Measurements from ENCODE around the gene ENOPH1.

ENOPH1 gene

GRCh38 chr4:82428969-82429727 lies 1.2 kb upstream of the ENOPH1 start:
- DNase-seq: peak; percentile 88 to 99

DNA sequence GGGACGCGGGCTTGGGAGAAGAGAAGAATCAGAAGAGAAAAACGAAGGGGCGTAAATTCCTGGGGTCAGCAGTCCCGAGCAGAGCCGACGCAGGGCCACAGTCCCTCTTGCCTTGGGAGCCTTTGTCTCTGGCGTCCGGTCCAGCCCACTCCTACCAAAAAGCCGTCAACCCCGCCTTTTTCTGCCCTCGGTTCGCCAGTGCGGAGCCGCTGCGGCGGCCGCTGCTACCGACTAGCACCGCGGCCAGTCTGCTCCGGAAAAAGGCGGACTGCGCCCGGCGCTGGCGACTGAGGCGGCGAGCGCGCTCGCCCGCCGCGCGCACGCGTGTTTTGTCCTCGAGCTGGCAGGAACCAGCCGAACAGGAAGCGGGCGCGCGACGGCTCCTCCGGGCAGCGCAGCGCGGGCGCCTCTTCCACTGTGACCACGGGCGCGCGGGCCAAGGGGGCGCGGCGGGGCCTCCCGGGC lies 630 bp upstream of the ENOPH1 start:
- DNase-seq: no peak

DNA sequence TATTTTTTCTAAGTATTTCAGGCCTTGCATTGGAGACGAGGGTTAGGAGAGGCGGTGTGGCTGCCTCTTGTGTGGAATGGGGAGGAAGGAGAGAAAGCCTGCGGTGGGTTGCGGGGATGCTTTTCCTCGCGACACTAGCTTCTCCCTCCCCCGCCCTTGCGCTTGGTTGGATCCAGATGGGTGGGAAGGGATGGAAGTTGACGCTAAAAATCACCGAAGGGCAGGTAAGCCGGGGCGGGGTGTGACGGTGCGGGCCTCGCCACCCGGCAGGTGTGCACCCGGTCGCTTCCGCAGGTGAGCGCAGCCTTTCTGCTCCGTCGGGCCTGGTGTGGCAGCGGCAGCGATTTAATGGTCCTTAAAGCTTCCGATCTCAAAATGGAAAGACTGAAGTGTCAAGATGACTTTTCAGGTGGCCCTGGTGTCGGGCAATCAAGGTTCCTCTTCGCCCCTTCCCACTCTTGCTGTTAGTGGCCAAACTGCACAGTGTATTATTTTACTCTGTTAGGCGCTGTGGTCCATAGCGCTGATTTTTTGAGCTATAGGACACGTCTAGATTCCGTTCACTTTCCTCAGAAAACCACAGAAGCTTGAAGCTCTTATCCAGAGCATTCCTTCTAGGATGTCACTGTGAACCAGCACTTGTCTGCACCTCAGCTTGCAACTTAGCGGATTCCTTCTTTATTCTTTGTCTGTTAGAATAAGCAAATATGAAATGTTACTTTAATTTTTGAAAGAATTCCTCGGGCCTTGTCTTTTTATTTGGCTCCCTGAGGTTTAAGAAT lies 765 bp downstream of the ENOPH1 start:
- DNase-seq: no peak

- no peak for DNase-seq
Measured at GRCh38 chr4:82431831-82432230, 1.4 kb downstream of the ENOPH1 start.

GRCh38 chr4:82432596-82432995 lies 2.2 kb downstream of the ENOPH1 start:
- no peak for DNase-seq

GRCh38 chr4:82433791-82434190 lies 3.4 kb downstream of the ENOPH1 start:
- no peak for DNase-seq

GRCh38 chr4:82434949-82435348 lies 4.6 kb downstream of the ENOPH1 start:
- DNase-seq: no peak

- DNase-seq: no peak
Measured at GRCh38 chr4:82436130-82436529, 5.7 kb downstream of the ENOPH1 start.

- no peak for DNase-seq
Measured at GRCh38 chr4:82436780-82437179, 6.4 kb downstream of the ENOPH1 start.

DNA sequence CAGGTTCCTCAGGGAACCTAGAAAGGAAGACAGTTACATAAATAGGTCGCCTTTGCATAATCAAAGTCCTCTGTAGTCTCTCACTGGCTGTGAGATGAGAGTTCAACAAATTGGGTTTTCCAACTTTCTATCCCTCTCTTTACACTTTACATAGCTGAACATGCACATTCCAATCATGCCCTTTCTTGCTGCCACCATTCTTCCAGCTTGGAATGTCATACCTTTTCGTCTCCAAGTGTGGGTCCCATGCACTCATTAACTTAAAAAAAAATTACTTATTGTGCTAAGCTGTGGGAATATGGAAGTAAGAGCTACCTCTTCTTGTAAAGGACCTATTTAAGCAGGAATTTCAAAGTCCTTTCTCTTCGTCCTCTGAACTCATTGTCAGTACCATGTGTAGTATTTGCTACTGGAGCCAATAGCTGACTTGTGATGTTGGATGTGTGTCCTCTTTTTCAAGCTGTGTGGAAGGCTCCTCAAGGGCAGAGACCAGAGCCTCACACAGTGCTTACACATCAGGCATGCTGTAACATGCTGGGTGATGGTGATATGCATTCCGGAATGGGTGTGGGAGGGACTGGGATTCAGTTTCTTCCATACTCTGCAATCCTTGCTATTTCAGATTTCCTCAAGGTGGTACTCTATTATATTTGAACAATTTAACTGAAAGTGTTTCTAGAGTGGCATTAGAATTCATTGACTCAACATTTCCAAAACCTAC lies 7.1 kb downstream of the ENOPH1 start:
- DNase-seq: no peak

DNA sequence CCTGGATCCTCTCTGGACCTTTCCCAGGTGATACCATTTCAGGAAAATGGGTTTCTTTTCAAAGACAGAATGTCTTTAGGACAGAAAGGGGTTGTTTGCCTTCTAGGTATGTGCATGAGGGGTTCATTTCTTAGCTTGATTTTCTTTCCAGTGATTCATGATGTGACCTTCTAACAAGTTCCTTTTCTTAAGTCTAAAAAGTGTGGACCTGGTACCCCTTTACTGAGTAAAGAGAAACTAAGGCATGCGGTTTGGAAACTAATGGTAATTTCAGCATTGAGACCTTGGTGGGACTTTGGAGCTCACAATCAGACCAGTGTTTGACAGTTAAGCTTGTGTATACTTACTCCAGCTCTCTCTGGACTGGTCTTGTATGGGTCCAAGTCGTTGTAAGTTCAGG lies 8.7 kb downstream of the ENOPH1 start:
- DNase-seq: no peak

DNA sequence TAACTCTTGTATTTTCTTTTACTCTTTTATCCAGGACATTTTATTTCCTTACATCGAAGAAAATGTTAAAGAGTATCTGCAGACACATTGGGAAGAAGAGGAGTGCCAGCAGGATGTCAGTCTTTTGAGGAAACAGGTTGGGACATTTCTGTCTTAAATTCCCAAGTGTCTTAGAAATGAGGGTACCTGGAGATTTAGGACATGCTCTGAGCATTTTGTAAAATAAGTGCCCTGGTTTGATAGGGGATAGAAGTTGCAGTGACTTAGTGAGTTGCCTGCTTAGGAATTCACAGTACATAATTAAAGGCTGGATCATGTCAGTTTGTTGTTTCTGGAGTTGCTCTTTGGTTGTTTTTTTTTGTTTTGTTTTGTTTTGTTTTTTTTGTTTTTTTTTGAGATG lies 17.5 kb downstream of the ENOPH1 start:
- no peak for DNase-seq

DNA sequence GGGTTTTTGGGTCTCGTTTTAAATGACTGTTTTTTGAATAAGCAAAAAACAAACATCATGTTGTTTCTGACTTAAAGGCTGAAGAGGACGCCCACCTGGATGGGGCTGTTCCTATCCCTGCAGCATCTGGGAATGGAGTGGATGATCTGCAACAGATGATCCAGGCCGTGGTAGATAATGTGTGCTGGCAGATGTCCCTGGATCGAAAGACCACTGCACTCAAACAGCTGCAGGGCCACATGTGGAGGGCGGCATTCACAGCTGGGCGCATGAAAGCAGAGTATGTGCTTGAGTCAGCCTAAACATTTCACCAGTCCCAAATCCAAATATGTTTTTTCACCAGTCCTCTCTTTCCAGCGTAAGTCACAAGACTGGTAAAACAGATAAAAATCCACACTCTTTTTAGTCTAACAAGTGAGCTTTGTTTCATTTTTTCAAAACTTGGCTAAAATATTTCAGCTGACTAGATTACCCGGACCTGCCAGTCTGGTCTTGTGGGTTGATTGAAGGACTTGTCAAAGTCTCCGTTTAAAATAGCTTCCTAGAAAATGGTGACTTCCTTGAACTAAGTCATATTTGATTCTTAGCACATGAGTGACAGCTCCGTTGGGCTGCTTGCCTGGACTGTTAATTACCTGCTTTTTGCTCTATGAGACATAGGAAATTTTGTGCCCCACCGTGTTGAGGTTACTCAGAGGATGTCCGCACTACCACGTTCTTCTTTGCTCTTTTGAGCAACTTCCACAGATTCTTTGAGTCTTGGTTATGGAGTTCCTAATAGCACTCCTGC lies 20.8 kb downstream of the ENOPH1 start:
- DNase-seq: no peak

DNA sequence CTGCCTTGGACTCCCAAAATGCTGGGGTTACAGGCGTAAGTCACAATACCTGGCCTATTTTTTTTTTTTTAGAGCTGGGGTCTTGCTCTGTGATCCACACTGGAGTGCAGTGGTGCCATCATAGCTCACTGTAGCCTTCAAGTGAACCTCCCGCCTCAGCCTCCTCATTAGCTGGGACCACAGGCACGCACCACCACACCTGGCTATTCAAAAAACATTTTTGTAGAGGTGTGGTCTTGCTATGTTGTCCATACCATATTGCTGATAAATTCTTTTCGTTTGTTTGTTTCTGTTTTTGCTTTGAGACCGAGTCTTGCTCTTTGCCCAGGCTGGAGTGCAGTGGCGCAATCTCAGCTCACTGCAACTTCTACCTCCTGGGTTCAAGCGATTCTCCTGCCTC lies 21.6 kb downstream of the ENOPH1 start:
- DNase-seq: no peak

GRCh38 chr4:82457266-82457665 lies 26.9 kb downstream of the ENOPH1 start:
- DNase-seq: no peak

DNA sequence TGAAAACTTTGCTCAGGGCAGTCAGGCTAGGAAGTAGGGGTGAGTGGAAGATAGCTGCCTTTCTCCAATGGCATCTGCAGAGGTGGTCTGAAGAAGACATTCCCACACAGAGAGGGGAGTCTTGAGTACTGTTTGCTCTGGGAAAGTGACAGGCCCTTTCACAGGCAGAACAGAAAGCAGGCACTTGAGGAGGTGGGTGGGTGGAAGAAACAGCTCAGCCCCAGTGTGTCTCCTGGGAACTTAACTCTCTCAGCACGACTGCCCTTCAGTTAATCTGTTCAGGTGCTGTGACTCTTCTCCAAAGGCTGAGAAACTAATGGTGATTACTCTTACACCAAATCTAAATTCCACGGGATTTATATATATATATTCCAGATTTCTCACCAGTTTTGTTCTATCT lies 28.3 kb downstream of the ENOPH1 start:
- no peak for DNase-seq

- no peak for DNase-seq
Measured at GRCh38 chr4:82461710-82462109, 31.3 kb downstream of the ENOPH1 start.

- DNase-seq: peak; percentile 63 to 96
Measured at GRCh38 chr4:82462415-82462831, 32.0 kb downstream of the ENOPH1 start.

GRCh38 chr4:82463221-82463620 lies 32.8 kb downstream of the ENOPH1 start:
- DNase-seq: no peak

- no peak for DNase-seq
Measured at GRCh38 chr4:82467471-82467870, 37.1 kb downstream of the ENOPH1 start.

- DNase-seq: no peak
Measured at GRCh38 chr4:82469791-82470345, 39.5 kb downstream of the ENOPH1 start.

- DNase-seq: peak in 1 of 2 donors; percentile 60
Measured at GRCh38 chr4:82473080-82473479, 42.7 kb downstream of the ENOPH1 start.

All from inflammatory macrophage treated with lipopolysaccharide for 1 hour (primary cell).